ENCODE measurements around the gene HLA-DRA.

GRCh38 chr6:32406857-32407256, 32.8 kb upstream of the HLA-DRA start, which contains the start of gene BTNL2:
- TF ChIP-seq CTCF (IDR thresholded peaks at IDR 0.05): no peak
- TF ChIP-seq POLR2AphosphoS5 (IDR thresholded peaks at IDR 0.05): no peak
- no peak for TF ChIP-seq POLR2A (IDR thresholded peaks at IDR 0.05)
